RWPE1 (cell line): Measurements from ENCODE around the gene LHFPL2.

Experiments used
- CTCF ChIA-PET: fragments of 350-600 bp; sonication (Branson Sonifier 250); formaldehyde crosslinking; extraction: SDS; loops from one replicate; lab custom pipeline; 2021; lab: Yijun Ruan, JAX
- POLR2A ChIA-PET: fragments of 400-600 bp; formaldehyde crosslinking; extraction: SDS; loops from one replicate; lab custom pipeline; 2020; ENCODE audit warnings: antibody characterized with exemption; ENCODE audit not compliant: low non-redundant PET; lab: Yijun Ruan, JAX
- DNase-seq: peaks from one replicate; pipeline ENCODE4 v3.0.0; 2012; ENCODE audit warnings: low spot score
- H3K27ac ChIP-seq: fragments of 450-650 bp; 2 replicates; pipeline ENCODE4 v1.5.1; 2017
- CTCF ChIP-seq: fragments of 450-650 bp; conservative IDR thresholded peaks from 2 replicates; pipeline ENCODE4 v1.5.1; 2017; ENCODE audit warnings: low read depth, mild to moderate bottlenecking

The LHFPL2 gene

GRCh38 chr5:78567617-78568016 lies 81.0 kb downstream of the LHFPL2 start:
- POLR2A ChIA-PET, result no interaction called here
- CTCF ChIA-PET, result interaction anchor here (0.7 to 1.4 kb wide), 2 partner anchors 42 to 247 kb away, joined by 3 read pairs; no protein-coding TSS in a partner anchor
- H3K27ac ChIP-seq, result no peak overlapping the region

DNA sequence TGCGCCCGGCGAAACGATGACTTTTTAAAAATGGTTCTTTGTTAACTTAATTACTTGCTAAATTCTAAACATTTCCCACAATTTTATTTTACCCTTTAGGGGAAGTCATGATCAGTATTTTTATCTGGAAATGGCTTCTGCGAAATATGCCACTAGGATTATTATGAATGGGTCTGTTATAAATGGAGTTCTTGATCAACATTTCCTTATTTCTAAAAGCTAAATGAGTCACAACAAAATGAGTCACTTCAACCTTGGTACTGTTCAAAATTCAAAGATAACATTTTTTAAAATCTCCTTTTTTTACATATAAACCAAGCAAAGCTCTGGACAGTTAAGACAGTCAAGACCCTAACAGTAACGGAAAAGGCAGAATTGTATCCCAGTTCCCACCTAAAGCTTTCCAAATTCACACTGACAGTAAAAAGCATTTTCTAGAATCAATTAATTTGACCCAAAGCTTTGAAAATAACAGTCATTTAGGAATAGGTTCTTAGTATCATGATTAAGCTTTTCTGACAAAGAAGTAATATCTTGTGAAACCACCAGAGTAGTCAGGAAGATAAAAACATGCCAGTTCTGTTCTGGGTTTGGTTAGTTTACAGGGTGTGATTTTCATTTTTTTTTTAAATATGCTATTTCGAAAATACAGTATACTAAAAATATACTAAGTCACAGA lies 81.7 kb downstream of the LHFPL2 start:
- ChIA-PET POLR2A (no interaction called here), CTCF (interaction anchor here (0.7 to 1.4 kb wide), 2 partner anchors 42 to 246 kb away, joined by 3 read pairs; no protein-coding TSS in a partner anchor)
- DNase-seq, result peak; percentile 32
- H3K27ac ChIP-seq, result peak overlapping the region; percentile 39
- no peak for TF ChIP-seq CTCF

More at GRCh38 chr5:78567617-78568016, 81.0 kb downstream of the LHFPL2 start:
- TF ChIP-seq CTCF, result no peak
- no peak for DNase-seq

DNA sequence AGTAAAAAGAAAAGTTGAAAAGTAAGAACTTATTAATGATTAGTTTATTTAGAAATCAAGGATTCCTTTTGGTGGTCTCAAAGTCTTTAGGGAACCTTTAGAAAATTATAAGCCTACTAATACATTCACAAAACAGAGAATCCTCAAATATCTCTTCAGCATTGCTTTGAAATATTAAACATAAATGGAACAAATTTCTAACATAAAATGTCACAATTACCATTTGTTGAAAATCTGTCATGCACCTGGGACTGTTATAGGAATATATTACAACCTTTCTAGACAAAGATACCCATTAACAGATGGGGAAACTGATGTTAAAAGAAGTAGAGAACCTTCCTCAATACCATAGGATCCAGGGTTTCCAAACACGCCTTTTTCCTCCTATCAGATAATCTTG lies 83.2 kb downstream of the LHFPL2 start:
- TF ChIP-seq CTCF, result no peak
- DNase-seq, result no peak
- CTCF ChIA-PET, result no interaction called here
- H3K27ac ChIP-seq, result no peak overlapping the region
- POLR2A ChIA-PET, result no interaction called here

DNA sequence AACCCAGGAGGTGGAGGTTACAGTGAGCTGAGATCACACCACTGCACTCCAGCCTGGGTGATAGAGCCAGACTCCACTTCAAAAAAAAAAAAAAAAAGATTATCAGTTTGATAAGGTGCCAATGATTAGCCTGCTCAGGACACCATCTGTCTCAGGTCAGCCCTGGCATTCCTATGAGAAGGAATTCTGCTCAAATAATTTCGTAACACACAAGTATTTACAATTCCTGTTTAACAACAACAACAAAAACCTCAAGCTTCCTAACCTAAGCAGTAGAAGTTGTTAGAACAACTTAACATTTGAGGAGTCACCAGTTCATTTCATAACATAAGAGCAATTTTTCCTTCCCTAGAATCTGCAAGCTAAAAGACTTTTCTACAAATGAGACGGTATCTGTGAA lies 85.0 kb downstream of the LHFPL2 start:
- POLR2A ChIA-PET, result no interaction called here

GRCh38 chr5:78562714-78563330 lies 85.8 kb downstream of the LHFPL2 start:
- DNase-seq, result no peak
- ChIA-PET CTCF (interaction anchor here (0.7 kb wide), 1 partner anchor 75 kb away, joined by 4 read pairs; no protein-coding TSS in a partner anchor), POLR2A (no interaction called here)
- no peak overlapping the region for H3K27ac ChIP-seq
- TF ChIP-seq CTCF, result no peak

More for the DNA sequence above, 85.0 kb downstream of the LHFPL2 start:
- no peak for TF ChIP-seq CTCF
- H3K27ac ChIP-seq, result no peak overlapping the region
- DNase-seq, result no peak
- CTCF ChIA-PET, result interaction anchor here (1.0 kb wide), 1 partner anchor 8 kb away, joined by 3 read pairs; no protein-coding TSS in a partner anchor

- POLR2A ChIA-PET, result no interaction called here
- H3K27ac ChIP-seq, result no peak overlapping the region
Observed at GRCh38 chr5:78562001-78562400, 86.6 kb downstream of the LHFPL2 start.

More at GRCh38 chr5:78562001-78562400, 86.6 kb downstream of the LHFPL2 start:
- CTCF ChIA-PET, result interaction anchor here (0.7 kb wide), 1 partner anchor 75 kb away, joined by 4 read pairs; no protein-coding TSS in a partner anchor
- DNase-seq, result no peak
- TF ChIP-seq CTCF, result no peak
